ENCODE measurements around the gene TIPRL.
"Not testable (repeated sequence)": the region's sequence is repeated elsewhere in the genome, so short reads cannot be mapped to it uniquely, and the experiment has no call there.

- TF ChIP-seq USF1 (CRISPR knock-in tag; IDR thresholded peaks at IDR 0.05); CTCF (IDR thresholded peaks at IDR 0.05 in 2 of 3, conservative IDR thresholded peaks at IDR 0.05 in 1 of 3; ENCODE audit: insufficient read depth in 2 of 3, low read depth in 1 of 3, low read length in 3 of 3); CEBPB (tag; IDR thresholded peaks at IDR 0.05); ZBTB49 (CRISPR knock-in tag; IDR thresholded peaks at IDR 0.05; ENCODE audit: borderline replicate concordance); FIP1L1 (IDR thresholded peaks at IDR 0.05; ENCODE audit: low read depth, low read length, poor library complexity, severe bottlenecking); ASH1L (IDR thresholded peaks at IDR 0.05; ENCODE audit: borderline replicate concordance, low read depth, partially characterized antibody); E4F1 (CRISPR knock-in tag; IDR thresholded peaks at IDR 0.05; ENCODE audit: borderline replicate concordance); MIER1 (IDR thresholded peaks at IDR 0.05; ENCODE audit: low read depth); TGIF2 (CRISPR knock-in tag; IDR thresholded peaks at IDR 0.05); FOXA3 (CRISPR knock-in tag; conservative IDR thresholded peaks at IDR 0.05 in 1 of 2, IDR thresholded peaks at IDR 0.05 in 1 of 2): not testable (repeated sequence)
Observed at GRCh38 chr1:168154707-168155106, 24.1 kb upstream of the TIPRL start.
